H9 (cell line): ENCODE measurements around the gene ALOX5AP. TPM values are rescaled to one million over a fixed set of nuclear protein-coding genes. Genes with fewer than 3 reads are reported as not detected.

Source experiments
- DNase-seq: peaks from one replicate; pipeline ENCODE4 v3.0.0-alpha.2; 2017
- H2AFZ ChIP-seq: one replicate; pipeline ENCODE4 v1.6.1; 2013; ENCODE audit warnings: mild to moderate bottlenecking, low read length, control low read depth, moderate library complexity
- H2AK5ac ChIP-seq: 2 replicates; pipeline ENCODE4 v1.6.1; 2013; ENCODE audit warnings: low read length, control low read depth, mixed read lengths; ENCODE audit not compliant: insufficient read length
- H2BK120ac ChIP-seq: one replicate; pipeline ENCODE4 v1.6.1; 2013; ENCODE audit warnings: low read depth, mild to moderate bottlenecking, low read length, control low read depth, inconsistent platforms; ENCODE audit not compliant: poor library complexity, severe bottlenecking
- H2BK12ac ChIP-seq: 2 replicates; pipeline ENCODE4 v1.6.1; 2013; ENCODE audit warnings: low read length, control low read depth, mixed read lengths, low read depth; ENCODE audit not compliant: insufficient read length
- H2BK15ac ChIP-seq: 2 replicates; pipeline ENCODE4 v1.6.1; 2013; ENCODE audit warnings: low read depth, low read length, control low read depth
- H2BK20ac ChIP-seq: one replicate; pipeline ENCODE4 v1.6.1; 2013; ENCODE audit warnings: low read depth, mild to moderate bottlenecking, low read length, control low read depth, inconsistent platforms; ENCODE audit not compliant: poor library complexity, severe bottlenecking
- H2BK5ac ChIP-seq: 2 replicates; pipeline ENCODE4 v1.6.1; 2013; ENCODE audit warnings: low read length, control low read depth, mixed read lengths; ENCODE audit not compliant: insufficient read length
- H3K14ac ChIP-seq: 2 replicates; pipeline ENCODE4 v1.6.1; 2013; ENCODE audit warnings: low read length, control low read depth; ENCODE audit not compliant: insufficient read depth
- H3K18ac ChIP-seq: 2 replicates; pipeline ENCODE4 v1.6.1; 2013; ENCODE audit warnings: low read depth, mild to moderate bottlenecking, mixed read lengths, low read length, control low read depth; ENCODE audit not compliant: insufficient read length
- H3K23ac ChIP-seq: 2 replicates; pipeline ENCODE4 v1.6.1; 2013; ENCODE audit warnings: low read length, control low read depth, mixed read lengths, low read depth; ENCODE audit not compliant: insufficient read length
- H3K23me2 ChIP-seq: 2 replicates; pipeline ENCODE4 v1.6.1; 2013; ENCODE audit warnings: low read depth, mild to moderate bottlenecking, mixed read lengths, low read length, control low read depth; ENCODE audit not compliant: insufficient read length, poor library complexity, severe bottlenecking
- H3K27ac ChIP-seq: 2 replicates; pipeline ENCODE4 v1.5.1; 2013; ENCODE audit warnings: low read length, control low read depth, mixed read lengths, low read depth; ENCODE audit not compliant: insufficient read length
- H3K27me3 ChIP-seq: 2 replicates; pipeline ENCODE4 v1.6.1; 2013; ENCODE audit warnings: low read length, control low read depth, inconsistent platforms; ENCODE audit not compliant: insufficient read depth
- H3K4ac ChIP-seq: 2 replicates; pipeline ENCODE4 v1.6.1; 2013; ENCODE audit warnings: low read depth, mild to moderate bottlenecking, control low read depth, inconsistent platforms, low read length, moderate library complexity
- H3K4me1 ChIP-seq: 2 replicates; pipeline ENCODE4 v1.6.1; 2013; ENCODE audit warnings: low read length, control low read depth, inconsistent platforms; ENCODE audit not compliant: insufficient read depth
- H3K4me2 ChIP-seq: 2 replicates; pipeline ENCODE4 v1.6.1; 2013; ENCODE audit warnings: low read length, control low read depth, mixed read lengths; ENCODE audit not compliant: insufficient read length, insufficient read depth
- H3K56ac ChIP-seq: 2 replicates; pipeline ENCODE4 v1.6.1; 2013; ENCODE audit warnings: low read depth, mild to moderate bottlenecking, mixed read lengths, low read length, control low read depth; ENCODE audit not compliant: insufficient read length
- H3K79me1 ChIP-seq: 2 replicates; pipeline ENCODE4 v1.6.1; 2013; ENCODE audit warnings: low read depth, mild to moderate bottlenecking, moderate library complexity, low read length, control low read depth, inconsistent platforms; ENCODE audit not compliant: insufficient read depth, poor library complexity, severe bottlenecking
- H3K79me2 ChIP-seq: 2 replicates; pipeline ENCODE4 v1.6.1; 2013; ENCODE audit warnings: low read length, control low read depth, inconsistent platforms; ENCODE audit not compliant: insufficient read depth
- H3K9ac ChIP-seq: 2 replicates; pipeline ENCODE4 v1.6.1; 2013; ENCODE audit warnings: low read length, control low read depth, mixed read lengths; ENCODE audit not compliant: insufficient read length; ENCODE audit errors: extremely low read depth
- H3K9me3 ChIP-seq: one replicate; pipeline ENCODE4 v1.6.1; 2013; ENCODE audit warnings: low read depth, low read length, inconsistent platforms; ENCODE audit not compliant: control insufficient read depth
- H3T11ph ChIP-seq: one replicate; pipeline ENCODE4 v1.6.1; 2013; ENCODE audit warnings: mild to moderate bottlenecking, low read length, control low read depth, inconsistent platforms
- H4K20me1 ChIP-seq: one replicate; pipeline ENCODE4 v1.6.1; 2013; ENCODE audit not compliant: control insufficient read depth, insufficient read length, insufficient read depth
- H4K5ac ChIP-seq: 2 replicates; pipeline ENCODE4 v1.6.1; 2013; ENCODE audit warnings: low read depth, mild to moderate bottlenecking, mixed read lengths, low read length, control low read depth; ENCODE audit not compliant: insufficient read length
- H4K8ac ChIP-seq: replicated peaks from 2 replicates; pipeline ENCODE4 v1.6.1; 2013; ENCODE audit warnings: low read length, control low read depth, mixed read lengths, low read depth; ENCODE audit not compliant: insufficient read length
- H4K91ac ChIP-seq: 2 replicates; pipeline ENCODE4 v1.6.1; 2013; ENCODE audit warnings: low read depth, mild to moderate bottlenecking, moderate library complexity, mixed read lengths, low read length, control low read depth; ENCODE audit not compliant: insufficient read length
- H3K27ac Mint-ChIP-seq, 3 experiments: 2 replicates in 2 of 3; 3 replicates in 1 of 3; pipeline ENCODE4 v1.8.0; 2020 to 2021; ENCODE audit warnings: mixed read lengths in 3 of 3, mild to moderate bottlenecking in 1 of 3, moderate library complexity in 1 of 3
- H3K27me3 Mint-ChIP-seq: 2 replicates; pipeline ENCODE4 v1.8.0; 2021; ENCODE audit warnings: low read depth, mild to moderate bottlenecking, moderate library complexity, mixed read lengths
- H3K36me3 Mint-ChIP-seq, 3 experiments: 2 replicates in 2 of 3; 3 replicates in 1 of 3; pipeline ENCODE4 v1.8.0; 2020 to 2021; ENCODE audit warnings: low read depth in 3 of 3, mixed read lengths in 3 of 3; ENCODE audit not compliant: insufficient read depth in 1 of 3
- H3K4me1 Mint-ChIP-seq, 2 experiments: 2 replicates each; pipeline ENCODE4 v1.8.0; 2020; ENCODE audit warnings: mixed read lengths in 2 of 2
- H3K4me3 Mint-ChIP-seq, 2 experiments: 2 replicates in 1 of 2; 3 replicates in 1 of 2; pipeline ENCODE4 v1.8.0; 2020 to 2021; ENCODE audit warnings: mild to moderate bottlenecking in 2 of 2, mixed read lengths in 2 of 2, moderate library complexity in 1 of 2
- H3K9me3 Mint-ChIP-seq, 2 experiments: 2 replicates in 1 of 2; 3 replicates in 1 of 2; pipeline ENCODE4 v1.8.0; 2020; ENCODE audit warnings: mild to moderate bottlenecking in 2 of 2, mixed read lengths in 2 of 2, moderate library complexity in 1 of 2
- WGBS: extraction: QIAGEN DNeasy Blood & Tissue Kit; methylation state at CpG from one replicate; pipeline ENCODE4 v1.1.7; 2013; ENCODE audit warnings: missing lambda C conversion rate, low lambda C conversion rate, mixed read lengths; ENCODE audit not compliant: insufficient read length; ENCODE audit errors: extremely low coverage; 5-methylcytosine and 5-hydroxymethylcytosine counted together
- total RNA-seq: library from RNA; stranded (reverse); gene quantifications from 2 replicates; pipeline ENCODE4 v1.2.1, GENCODE V29; 2021
- TF ChIP-seq, protein P1 (sequence below): fragments of 200-600 bp; sonication (generic); conservative IDR thresholded peaks from 3 replicates; pipeline ENCODE4 v1.8.0; 2021; ENCODE audit warnings: antibody characterized with exemption, mild to moderate bottlenecking

The ALOX5AP gene
- total RNA-seq, 1 experiment from 2014 or later: not detected

DNA sequence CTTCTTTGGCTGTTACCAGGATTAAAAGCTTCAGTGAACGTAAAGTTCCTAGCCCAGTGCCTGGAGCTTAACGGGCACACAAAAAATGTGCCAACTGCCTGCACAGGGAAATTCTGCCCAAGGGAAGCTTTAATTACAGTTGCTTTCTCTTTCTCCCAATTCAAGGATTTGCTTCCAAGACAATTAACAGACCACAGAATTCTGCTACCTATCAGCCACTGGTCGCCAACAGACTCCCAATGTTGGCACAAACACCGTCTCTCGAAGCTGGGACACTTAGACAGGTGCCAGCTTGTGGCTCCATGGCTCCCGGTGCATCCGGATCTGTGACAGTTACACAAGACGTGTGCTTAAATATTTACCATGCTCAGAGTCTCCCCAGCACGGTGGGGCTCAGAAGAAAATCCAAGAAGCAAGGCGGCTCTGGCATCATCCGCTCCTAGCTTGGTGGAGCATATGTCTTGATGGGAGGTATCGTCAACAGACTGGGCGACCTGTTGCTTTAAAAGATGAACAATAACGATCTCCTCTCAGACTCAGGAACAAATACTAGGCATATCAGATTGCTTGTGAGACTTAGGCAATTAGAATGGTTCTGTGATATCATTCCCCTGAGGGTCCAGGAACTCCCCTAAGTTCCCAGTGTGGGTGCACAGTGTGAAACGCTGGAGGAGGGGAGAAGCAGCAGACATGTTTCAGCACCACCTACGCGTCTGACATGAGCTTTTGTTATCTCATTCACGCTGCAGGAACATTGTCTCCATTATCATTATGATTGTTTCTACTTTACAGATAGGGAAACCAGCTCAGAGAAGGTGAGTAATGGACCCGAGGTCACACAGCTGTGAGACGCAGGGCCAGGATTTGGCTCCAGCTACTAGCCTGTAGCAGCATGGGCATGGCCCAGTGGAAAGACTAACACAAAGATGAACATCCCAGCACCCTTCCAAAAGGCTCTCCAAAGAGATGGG is 61.6 kb downstream of the ALOX5AP start:
- H3T11ph ChIP-seq: no peak overlapping the region
- no peaks in the 10 kb centered on the region for H3K79me2 ChIP-seq
- no peak overlapping the region for H2BK5ac ChIP-seq
- no peak overlapping the region for H3K27ac Mint-ChIP-seq
- H2BK15ac ChIP-seq: no peak overlapping the region
- H2AK5ac ChIP-seq: no peak overlapping the region
- H3K9ac ChIP-seq: no peak overlapping the region
- no peaks in the 10 kb centered on the region for H3K27me3 ChIP-seq
- no peak overlapping the region for H2BK20ac ChIP-seq
- no peak overlapping the region for H3K23ac ChIP-seq
- peaks cover 16 to 22% of the 10 kb centered on the region in 2 experiments for H3K4me1 Mint-ChIP-seq
- no peak overlapping the region for H3K4me2 ChIP-seq
- H3K4me1 ChIP-seq: no peaks in the 10 kb centered on the region
- no peak overlapping the region for H4K8ac ChIP-seq
- no CpG with 5 or more reads among the region's 20 CpGs for WGBS
- H3K36me3 Mint-ChIP-seq: no peaks in the 10 kb centered on the region
- H4K5ac ChIP-seq: no peak overlapping the region
- no peaks in the 10 kb centered on the region for H3K23me2 ChIP-seq
- H3K14ac ChIP-seq: no peak overlapping the region; the same call in 1 of the 2 replicates
- no peaks in the 10 kb centered on the region for H3K79me1 ChIP-seq
- no peak overlapping the region for H2BK120ac ChIP-seq
- H3K27me3 Mint-ChIP-seq: no peaks in the 10 kb centered on the region
- no peak overlapping the region for H3K4me3 Mint-ChIP-seq
- H3K9me3 ChIP-seq: no peaks in the 10 kb centered on the region
- H3K9me3 Mint-ChIP-seq: no peaks in the 10 kb centered on the region
- no peak for DNase-seq
- TF ChIP-seq, protein P1, sequence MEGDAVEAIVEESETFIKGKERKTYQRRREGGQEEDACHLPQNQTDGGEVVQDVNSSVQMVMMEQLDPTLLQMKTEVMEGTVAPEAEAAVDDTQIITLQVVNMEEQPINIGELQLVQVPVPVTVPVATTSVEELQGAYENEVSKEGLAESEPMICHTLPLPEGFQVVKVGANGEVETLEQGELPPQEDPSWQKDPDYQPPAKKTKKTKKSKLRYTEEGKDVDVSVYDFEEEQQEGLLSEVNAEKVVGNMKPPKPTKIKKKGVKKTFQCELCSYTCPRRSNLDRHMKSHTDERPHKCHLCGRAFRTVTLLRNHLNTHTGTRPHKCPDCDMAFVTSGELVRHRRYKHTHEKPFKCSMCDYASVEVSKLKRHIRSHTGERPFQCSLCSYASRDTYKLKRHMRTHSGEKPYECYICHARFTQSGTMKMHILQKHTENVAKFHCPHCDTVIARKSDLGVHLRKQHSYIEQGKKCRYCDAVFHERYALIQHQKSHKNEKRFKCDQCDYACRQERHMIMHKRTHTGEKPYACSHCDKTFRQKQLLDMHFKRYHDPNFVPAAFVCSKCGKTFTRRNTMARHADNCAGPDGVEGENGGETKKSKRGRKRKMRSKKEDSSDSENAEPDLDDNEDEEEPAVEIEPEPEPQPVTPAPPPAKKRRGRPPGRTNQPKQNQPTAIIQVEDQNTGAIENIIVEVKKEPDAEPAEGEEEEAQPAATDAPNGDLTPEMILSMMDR: no peak
- H3K56ac ChIP-seq: no peak overlapping the region
- no peak overlapping the region for H3K18ac ChIP-seq
- no peak overlapping the region for H2BK12ac ChIP-seq
- H3K27ac ChIP-seq: no peak overlapping the region
- no peak overlapping the region for H3K4ac ChIP-seq
- H4K20me1 ChIP-seq: no peaks in the 10 kb centered on the region
- H2AFZ ChIP-seq: no peak overlapping the region
- H4K91ac ChIP-seq: no peak overlapping the region
